NT2/D1 (cell line): ENCODE data around the gene GALNT9.

Experiments
- YY1 ChIP-seq: IDR thresholded peaks from 2 replicates; pipeline ENCODE4 v1.6.1; 2011; ENCODE audit not compliant: insufficient read length, insufficient read depth
- ZNF274 ChIP-seq: IDR thresholded peaks from 2 replicates; pipeline ENCODE4 v1.6.1; 2011; ENCODE audit warnings: mild to moderate bottlenecking, low read depth, low read length

GRCh38 chr12:132187646-132188450 lies 141.5 kb downstream of the GALNT9 start:
- TF ChIP-seq ZNF274 (no peak), YY1 (no peak)
